GM21423 (cell line): ENCODE measurements around the gene GJA10.
A peak's percentile ranks its signal among the peaks of the same experiment; 100 is the strongest.

Experiments used
- ATAC-seq: cut with Tn5 transposase; IDR thresholded peaks from one replicate; pipeline ENCODE4 v1.9.1; 2021; ENCODE audit warnings: mild to moderate bottlenecking, moderate library complexity; ENCODE audit not compliant: unreplicated experiment

Gene GJA10

DNA sequence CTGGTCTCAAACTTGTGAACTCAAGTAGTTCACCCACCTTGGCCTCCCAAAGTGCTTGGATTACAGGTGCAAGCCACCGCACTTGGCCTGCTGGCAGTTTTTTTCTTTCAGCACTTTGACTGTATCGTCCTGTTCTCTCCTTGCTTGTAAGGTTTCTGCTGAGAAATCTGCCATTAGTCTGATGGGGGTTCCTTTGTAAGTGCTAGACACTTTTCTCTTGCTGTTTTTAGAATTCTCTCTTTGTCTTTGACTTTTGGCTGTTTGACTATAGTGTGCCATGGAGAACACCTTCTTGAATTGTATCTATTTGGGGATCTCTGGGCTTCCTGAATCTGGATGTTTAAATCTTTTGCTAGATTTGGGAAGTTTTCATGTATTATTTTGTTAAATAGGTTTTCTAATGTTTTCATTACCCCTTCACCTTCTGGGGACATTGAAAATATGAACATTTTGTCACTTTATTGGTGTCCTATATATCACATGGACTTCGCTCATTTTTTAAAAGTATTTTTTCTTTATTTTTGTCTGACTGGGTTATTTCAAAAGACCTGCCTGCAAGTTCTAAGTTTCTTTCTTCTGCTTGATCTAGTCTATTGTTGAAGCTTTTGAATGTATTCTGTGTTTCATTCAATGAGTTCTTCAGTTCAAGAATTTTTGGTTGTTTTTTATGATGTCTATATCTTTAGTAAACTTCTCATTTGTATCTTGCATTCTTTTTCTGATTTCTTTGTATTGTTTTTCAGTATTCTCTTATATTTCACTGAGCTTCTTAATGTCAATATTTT is 22.1 kb downstream of the GJA10 start:
- ATAC-seq: no peak

DNA sequence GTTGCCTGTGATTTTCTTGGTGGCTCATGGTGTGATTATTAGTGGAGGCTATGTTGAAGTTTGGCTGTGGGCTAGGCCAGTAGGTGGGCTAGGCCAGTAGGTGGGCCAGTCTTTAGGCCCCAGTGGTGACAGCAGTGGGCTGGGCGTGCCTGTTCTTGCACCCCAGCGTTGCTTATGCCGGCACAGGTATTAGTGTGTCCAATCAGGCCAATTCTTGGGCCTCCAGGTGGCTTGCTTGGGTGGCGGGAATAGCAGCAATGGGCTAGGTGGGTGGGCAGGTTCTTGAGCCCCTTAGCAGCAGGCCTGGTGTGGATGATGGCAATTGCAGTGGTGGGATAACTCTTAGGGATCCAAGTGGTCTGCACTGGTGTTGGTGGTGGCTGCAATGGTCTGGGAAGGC is 22.9 kb downstream of the GJA10 start:
- no peak for ATAC-seq

DNA sequence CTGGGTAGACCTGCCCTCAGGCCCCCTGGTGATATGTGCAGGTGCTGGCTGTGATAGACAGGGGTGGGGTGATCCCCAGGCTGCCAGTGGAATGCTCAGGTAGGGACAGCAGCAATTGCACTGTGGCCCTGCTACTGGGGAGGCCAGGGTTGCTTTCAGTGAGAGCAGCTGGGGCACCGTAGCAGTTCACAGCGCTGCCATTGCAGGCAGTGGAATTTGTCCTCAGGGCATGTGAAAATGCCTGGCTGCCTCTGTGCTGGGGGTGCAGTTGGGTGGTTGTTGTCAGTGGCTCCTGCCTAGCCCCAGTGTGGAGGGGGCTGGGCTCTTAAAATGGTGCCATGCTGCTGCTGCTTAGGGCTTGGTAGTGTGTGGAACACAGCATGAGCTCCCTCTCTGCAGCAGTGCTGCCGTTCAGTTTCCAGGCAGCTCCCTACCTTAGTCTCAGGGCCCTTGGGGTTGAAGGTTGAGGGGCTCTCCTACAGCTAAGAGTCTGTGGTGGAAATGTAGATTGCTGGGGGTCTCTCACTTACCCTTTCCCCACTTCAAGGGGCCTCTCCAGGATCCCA is 23.6 kb downstream of the GJA10 start:
- no peak for ATAC-seq

DNA sequence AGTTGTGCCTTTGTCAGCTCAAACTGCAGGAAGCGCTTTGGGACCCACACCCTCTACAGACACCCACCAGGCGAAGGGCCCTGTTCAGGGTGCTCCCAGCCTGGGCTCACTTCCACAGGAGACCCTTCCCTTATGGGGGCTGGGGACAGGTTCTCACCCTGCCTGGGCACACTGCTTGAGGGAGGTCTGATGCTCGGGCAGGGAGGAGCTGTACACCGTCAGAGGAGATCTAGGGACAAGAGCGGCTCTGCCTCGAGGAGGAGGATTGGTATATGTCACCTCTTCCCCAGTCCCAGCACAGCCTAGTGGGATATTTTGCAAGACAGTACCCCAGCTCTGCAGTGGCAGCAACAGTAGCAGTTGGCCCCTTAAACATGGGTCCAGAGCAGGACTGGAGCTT is 26.9 kb downstream of the GJA10 start:
- no peak for ATAC-seq

DNA sequence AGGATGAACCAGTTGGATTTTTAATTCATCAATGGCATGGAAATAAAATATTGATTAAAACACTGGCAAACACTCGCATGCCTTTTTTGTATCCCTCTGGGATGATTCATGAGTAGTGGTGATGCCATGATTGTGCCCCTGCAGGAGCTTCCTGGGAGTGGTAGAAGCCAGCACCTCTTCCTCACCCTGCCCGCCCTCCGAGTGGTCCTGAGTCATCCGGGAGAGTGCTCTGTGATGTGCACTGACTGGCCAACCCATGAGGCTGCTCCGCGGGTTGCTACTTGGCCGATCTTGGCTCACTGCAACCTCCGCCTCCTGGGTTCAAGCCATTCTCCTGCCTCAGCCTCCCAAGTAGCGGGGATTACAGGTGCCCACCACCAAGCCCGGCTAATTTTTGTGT is 27.4 kb downstream of the GJA10 start:
- ATAC-seq: no peak

DNA sequence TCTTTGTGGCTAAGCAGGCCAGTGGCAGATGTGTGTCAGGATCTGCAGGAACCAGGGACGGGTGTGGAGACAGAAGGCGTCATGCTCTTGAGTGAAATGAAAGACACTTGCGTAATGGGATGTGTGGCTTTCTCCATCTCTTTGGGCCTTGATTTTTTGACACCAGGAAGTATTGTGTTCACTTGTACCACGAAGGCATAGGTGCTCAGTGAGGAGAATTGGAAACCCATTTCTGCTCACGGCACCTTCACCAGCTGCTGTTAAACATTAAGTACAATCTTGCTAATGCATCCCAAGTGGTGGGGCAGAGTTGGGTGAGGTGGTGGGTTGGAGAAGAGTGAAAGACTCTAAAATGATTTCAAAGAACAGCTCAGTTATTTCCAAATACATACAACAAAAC is 30.0 kb downstream of the GJA10 start:
- ATAC-seq: no peak

DNA sequence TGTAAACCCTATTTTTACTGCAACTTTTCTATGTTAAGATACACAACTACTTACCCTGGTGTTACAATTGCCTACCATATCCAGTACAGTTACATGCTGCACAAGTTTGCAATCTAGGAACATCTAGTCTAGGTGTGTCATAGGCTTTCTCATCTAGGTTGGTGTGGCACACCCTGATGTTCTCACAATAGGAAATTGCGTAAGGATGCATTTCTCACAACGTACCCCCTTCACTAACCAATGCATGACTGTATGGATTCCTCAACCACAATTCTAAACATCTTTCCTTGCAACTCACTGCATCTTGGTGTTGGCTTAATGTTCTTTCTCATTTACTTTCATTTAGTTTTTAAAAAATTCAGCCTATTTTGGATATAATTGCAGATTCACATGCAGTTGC is 31.6 kb downstream of the GJA10 start:
- no peak for ATAC-seq

DNA sequence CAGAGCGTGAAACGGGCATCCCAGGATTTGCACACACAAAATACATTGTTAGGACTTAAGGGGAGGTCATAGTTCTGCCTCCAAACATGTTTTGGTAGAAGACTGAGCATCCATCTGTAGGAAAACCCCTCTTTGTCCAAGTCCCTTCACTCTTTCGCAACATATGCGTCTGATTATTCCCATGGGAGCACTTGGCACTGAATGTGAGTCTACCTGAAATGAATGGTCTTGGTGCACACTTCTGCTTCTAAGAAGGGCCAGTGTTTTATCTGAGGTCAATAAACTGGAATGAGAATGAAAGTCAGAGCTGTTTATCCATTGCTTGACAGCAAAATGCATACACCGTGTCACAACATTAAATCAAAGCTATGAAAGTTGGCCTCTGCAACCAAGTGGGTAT is 33.0 kb downstream of the GJA10 start:
- no peak for ATAC-seq

DNA sequence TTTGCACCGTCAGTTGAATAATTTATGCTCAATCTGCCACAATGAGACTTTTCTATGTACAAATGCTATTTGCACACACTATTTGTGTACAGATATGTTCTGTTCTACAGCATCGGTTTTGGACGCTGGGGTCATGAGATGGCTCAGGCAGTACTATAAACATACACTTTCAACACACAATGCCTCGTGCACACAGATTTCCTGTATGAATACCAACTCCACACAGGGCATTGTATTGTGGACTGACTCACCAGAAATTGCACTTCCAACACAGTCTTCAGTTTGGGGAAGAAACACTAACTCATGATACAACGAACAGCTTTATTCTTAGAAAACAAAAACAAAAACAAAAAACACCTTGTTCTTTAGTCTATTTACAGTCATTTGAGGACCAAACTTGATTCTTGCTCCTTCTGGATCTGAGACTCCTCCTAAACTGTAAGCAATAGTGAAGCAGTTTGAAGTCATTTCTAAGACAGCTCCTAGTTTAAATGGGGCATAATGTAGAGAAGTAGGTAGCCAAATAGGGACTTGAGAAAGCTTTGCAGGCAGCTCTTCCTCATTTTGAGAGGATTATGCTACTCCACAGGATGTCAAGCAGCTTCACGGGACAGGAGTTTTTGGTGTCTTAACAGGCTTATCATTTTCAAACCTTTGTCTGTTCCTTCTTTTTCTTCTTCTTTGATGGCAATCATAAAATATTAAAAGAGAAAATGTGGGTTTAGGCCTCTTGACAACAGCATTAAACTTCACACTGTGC is 33.7 kb downstream of the GJA10 start:
- ATAC-seq: no peak

DNA sequence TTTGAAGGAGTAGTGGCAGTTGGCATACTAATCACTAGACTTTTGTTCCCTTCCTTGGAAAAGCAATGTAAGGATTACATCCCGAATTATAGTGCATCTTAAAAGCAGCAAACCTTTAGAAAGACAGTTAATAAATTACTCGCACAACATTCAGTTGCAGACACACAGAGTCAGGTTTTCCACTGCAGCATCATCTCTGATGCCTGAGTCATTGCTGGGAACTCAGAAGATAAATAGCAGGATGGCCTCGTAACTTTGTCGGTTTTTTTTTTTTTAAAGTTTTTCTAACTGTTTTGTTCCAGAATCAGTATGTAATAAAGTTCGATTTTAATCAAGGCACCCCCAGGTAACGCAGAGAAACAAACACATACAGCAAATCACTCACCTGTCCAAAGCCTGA is 34.3 kb downstream of the GJA10 start:
- ATAC-seq: no peak

DNA sequence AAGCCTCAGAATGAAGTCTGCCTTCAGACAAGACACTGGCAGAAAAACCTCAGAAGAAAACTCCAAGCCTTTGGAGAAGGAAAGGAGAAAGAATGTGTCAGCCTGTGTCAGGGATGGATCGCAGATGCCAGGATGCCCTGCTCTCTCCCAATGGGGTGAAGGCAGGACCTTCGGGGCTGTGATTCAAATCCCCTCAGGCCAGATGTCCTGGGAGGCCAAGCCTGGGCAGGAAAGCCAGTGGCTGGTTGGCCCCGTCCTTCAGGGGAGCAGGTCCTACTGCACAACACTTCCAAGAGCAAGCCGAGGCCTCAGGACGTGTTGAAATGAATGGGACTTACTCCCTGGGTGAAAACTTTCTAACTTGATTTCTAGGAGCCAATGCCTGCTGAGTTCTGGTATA is 36.5 kb downstream of the GJA10 start:
- ATAC-seq: no peak

DNA sequence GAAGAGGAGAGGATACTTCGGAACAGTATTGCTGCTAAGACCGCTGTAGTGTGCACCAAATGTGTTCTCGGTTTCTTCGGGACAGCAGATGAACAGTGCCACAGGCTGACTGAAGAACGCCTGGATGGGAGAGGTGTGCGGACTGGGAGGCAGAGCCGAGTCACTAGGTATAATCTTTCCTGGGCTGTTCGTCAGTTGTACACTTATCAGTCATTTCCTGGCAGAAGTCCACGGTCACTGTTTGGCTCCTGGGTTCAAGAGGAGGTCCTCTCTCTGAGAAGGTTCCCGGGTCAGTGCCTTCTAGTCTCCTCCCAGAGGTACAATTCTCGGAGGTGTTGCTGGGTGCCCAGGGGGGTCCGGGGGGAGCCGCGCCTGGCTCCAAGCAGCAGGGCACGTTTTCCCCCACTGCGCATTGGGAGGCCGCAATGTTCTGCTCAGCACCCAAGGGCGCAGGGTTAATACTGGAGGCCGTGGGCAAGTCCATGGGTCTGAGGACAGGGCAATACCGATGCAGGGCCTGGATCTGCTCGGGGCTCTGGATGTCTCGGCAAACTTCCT is 38.1 kb downstream of the GJA10 start:
- ATAC-seq: no peak

DNA sequence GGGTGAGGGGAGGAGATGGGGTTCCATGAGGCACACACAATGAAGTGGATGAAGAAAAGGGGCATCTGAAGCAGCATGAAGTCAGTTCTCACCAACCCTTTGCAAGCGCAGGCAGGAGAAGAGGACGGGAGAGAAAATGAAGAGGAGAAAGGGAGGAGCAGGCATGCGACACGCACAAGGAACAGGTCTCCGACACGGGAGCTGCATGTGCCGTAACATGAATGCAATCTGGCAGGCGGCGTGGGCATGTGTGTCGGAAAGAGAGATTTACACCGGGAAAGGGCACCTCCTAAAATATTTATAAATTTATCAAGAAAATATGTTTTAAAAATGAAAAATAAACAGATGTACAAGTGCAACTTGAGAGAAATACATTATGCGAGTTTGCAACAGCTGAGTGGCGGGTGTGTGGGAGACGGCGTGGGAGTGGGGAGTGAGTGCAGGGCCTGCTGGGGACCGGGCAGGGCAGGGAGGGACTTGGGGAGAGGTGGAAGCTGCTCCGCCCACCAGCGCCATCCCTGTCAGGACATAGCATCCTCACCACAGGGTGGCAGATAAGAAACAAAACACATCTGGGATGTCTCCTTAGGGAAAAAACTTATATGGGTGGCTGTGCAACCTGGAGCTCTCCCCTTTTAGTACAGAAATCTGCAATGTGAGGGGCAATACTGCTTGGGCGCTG is 40.6 kb downstream of the GJA10 start:
- ATAC-seq: no peak

DNA sequence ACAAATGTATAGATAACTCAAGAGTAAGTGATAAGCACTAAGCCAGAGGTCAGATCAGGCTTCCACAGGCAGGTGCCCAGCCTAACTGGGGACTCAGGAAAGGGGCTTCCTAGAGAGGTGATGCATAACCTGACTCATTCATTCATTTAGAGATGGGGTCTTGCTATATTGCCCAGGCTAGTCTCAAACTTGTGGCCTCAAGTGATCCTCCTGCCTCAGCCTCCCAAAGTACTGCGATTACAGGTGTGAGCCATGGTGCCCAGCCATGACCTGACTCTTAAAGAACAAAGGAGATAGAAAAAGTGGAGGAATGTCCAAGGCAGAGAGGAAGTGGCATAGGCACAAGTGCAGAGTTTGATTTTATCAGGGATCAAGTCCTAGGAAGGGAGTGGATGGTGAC is 41.9 kb downstream of the GJA10 start:
- no peak for ATAC-seq

DNA sequence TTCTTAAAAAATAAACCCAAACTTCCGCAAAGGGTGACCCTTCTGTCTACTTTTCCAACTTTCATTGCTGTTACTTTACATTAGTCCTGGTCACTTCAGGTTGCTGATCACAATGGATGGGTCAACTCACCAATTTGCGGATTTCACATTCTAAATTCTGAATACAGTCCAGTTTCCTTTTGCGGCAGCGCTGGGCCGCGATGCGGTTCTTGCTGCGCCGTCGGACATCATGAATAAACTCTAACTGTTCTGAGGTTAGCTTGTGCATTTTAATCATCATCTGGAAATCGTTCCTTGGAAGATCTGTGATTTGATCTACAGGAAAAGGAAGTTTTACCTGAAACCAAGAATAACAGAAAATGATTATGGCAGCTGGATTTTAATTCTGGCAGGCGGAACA is 43.7 kb downstream of the GJA10 start:
- no peak for ATAC-seq

DNA sequence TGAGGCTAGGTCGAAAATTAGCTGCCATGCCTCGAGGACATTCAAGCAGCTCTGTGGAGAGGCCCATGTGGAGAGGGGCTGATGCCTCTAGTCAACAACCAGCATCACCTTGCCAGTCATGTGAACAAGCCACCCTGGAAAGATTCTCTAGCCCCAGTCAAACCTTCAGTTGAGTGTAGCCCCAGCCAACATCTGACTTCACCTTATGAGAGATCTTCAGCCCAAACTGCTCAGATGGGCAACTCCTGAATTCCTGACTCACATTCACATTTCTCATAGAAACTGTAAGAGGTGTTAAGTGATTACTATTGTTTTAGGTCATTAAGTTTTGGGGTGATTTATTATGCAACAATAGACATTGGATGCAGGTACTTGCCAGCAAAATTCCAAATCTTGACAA is 44.9 kb downstream of the GJA10 start:
- ATAC-seq: no peak

DNA sequence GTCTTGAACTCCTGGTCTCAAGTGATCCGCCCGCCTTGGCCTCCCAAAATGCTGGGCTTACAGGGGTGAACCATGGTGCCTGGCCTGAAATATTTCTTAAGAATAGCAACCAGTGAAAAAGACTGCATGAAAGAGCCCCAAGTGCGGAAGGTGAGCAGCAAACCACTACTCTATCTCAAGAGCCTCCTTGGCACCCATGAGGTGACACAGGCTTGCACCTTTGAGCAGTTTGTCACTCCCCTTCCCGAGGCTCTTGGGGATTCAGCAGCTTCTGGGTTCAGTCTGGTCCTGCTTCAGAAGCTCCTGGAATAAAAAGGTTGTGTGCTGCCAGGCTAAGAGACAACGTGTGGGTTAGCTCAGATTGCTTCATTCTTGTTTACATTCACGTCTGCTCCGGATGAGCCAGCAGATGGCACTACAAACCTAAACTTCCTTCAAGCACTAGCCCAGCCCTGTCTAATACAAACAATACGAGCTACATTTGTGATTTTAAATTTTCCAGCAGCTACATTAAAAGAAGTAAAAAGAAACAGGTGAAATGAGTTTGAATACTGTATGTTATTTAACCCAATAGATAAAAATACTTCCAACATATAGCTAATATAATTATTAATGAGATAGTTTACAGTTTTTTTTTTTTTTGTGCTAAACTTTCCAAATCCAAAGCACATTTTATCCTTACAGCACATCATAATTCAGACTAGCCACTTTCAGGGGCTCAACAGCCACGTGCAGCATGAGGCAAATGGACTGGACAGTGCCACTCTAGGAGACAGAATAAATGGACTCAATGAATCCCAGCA is 46.2 kb downstream of the GJA10 start:
- peak; percentile 87 for ATAC-seq

DNA sequence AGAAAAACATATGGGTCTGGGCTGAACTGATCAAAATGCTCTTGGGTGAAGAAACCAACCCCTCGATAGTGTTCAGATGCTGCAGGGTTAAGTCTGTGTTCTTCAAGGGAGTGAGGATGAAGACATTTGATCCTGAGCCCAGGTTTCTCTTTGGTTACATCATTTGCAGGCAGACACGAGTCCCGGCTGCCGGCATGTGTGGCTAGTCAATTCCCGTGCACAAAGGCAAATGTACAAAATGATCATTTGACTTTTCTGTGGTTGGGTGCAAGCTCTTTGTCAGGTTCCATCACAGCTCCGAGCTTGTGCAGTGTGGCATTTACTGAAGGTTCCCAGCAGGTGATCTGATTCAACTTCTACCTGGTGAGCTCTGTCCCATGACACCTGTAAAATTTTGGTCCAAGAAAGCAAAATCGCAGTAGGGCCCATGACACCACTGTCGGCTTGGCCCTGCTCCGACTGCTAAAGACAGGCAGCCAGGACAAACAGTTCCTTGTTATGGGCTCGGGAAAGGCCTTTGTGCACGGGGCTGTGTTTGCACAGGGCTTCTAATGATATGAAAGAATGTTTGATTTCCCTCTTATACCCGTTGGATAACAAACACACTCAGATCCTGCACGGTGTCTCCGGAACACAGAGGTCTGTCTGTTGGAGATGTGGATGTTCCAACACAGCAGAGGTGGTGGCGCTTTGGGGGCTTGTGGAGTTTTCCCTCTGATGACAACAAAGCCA is 46.9 kb downstream of the GJA10 start:
- ATAC-seq: no peak

DNA sequence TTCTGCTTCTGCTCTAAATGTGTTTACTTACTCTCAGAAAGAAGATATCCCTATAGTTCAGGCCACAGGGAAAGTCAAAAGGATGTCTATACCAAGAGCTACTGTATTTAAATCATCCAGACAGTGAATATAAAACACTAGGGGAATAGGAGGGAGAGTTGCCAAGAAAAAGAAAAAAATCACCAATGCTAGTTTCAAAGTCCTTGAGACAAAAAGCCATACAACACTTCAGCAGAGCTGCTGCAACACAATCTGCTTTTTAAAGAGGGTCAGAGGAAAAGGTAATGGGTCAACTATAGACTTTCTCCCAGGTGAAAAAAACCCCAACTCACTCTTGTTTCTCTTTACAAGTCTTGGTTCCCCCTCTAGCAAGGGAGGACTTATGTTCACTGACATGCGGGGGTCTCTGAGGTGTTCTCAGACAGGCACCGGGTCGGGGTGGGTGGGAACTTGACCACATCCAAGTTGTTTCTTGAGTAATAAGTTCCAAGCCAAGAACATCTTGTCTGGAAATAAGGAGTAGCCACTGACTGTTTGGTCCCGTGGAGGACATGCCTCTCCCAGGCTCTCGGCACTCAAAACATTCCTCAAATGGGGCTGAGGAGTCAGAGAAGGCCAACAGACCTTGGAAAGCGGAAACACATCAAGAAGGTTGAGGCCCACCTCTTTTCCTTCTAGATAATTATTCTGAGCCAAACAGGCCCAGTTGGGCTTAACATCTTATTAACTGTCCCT is 47.7 kb downstream of the GJA10 start:
- ATAC-seq: no peak
